H9 (cell line): Measurements from ENCODE around the gene LIN28B. TPM values are rescaled to one million over a fixed set of nuclear protein-coding genes. Genes with fewer than 3 reads are reported as not detected.

Experiments used
- DNase-seq: peaks from one replicate; pipeline ENCODE4 v3.0.0-alpha.2; 2017
- H2AFZ ChIP-seq: one replicate; pipeline ENCODE4 v1.6.1; 2013; ENCODE audit warnings: mild to moderate bottlenecking, low read length, control low read depth, moderate library complexity
- H2AK5ac ChIP-seq: 2 replicates; pipeline ENCODE4 v1.6.1; 2013; ENCODE audit warnings: low read length, control low read depth, mixed read lengths; ENCODE audit not compliant: insufficient read length
- H2BK120ac ChIP-seq: one replicate; pipeline ENCODE4 v1.6.1; 2013; ENCODE audit warnings: low read depth, mild to moderate bottlenecking, low read length, control low read depth, inconsistent platforms; ENCODE audit not compliant: poor library complexity, severe bottlenecking
- H2BK12ac ChIP-seq: 2 replicates; pipeline ENCODE4 v1.6.1; 2013; ENCODE audit warnings: low read length, control low read depth, mixed read lengths, low read depth; ENCODE audit not compliant: insufficient read length
- H2BK15ac ChIP-seq: 2 replicates; pipeline ENCODE4 v1.6.1; 2013; ENCODE audit warnings: low read depth, low read length, control low read depth
- H2BK20ac ChIP-seq: one replicate; pipeline ENCODE4 v1.6.1; 2013; ENCODE audit warnings: low read depth, mild to moderate bottlenecking, low read length, control low read depth, inconsistent platforms; ENCODE audit not compliant: poor library complexity, severe bottlenecking
- H2BK5ac ChIP-seq: 2 replicates; pipeline ENCODE4 v1.6.1; 2013; ENCODE audit warnings: low read length, control low read depth, mixed read lengths; ENCODE audit not compliant: insufficient read length
- H3K14ac ChIP-seq: 2 replicates; pipeline ENCODE4 v1.6.1; 2013; ENCODE audit warnings: low read length, control low read depth; ENCODE audit not compliant: insufficient read depth
- H3K18ac ChIP-seq: 2 replicates; pipeline ENCODE4 v1.6.1; 2013; ENCODE audit warnings: low read depth, mild to moderate bottlenecking, mixed read lengths, low read length, control low read depth; ENCODE audit not compliant: insufficient read length
- H3K23ac ChIP-seq: 2 replicates; pipeline ENCODE4 v1.6.1; 2013; ENCODE audit warnings: low read length, control low read depth, mixed read lengths, low read depth; ENCODE audit not compliant: insufficient read length
- H3K23me2 ChIP-seq: 2 replicates; pipeline ENCODE4 v1.6.1; 2013; ENCODE audit warnings: low read depth, mild to moderate bottlenecking, mixed read lengths, low read length, control low read depth; ENCODE audit not compliant: insufficient read length, poor library complexity, severe bottlenecking
- H3K27ac ChIP-seq: 2 replicates; pipeline ENCODE4 v1.5.1; 2013; ENCODE audit warnings: low read length, control low read depth, mixed read lengths, low read depth; ENCODE audit not compliant: insufficient read length
- H3K27me3 ChIP-seq: 2 replicates; pipeline ENCODE4 v1.6.1; 2013; ENCODE audit warnings: low read length, control low read depth, inconsistent platforms; ENCODE audit not compliant: insufficient read depth
- H3K4ac ChIP-seq: 2 replicates; pipeline ENCODE4 v1.6.1; 2013; ENCODE audit warnings: low read depth, mild to moderate bottlenecking, control low read depth, inconsistent platforms, low read length, moderate library complexity
- H3K4me1 ChIP-seq: 2 replicates; pipeline ENCODE4 v1.6.1; 2013; ENCODE audit warnings: low read length, control low read depth, inconsistent platforms; ENCODE audit not compliant: insufficient read depth
- H3K4me2 ChIP-seq: 2 replicates; pipeline ENCODE4 v1.6.1; 2013; ENCODE audit warnings: low read length, control low read depth, mixed read lengths; ENCODE audit not compliant: insufficient read length, insufficient read depth
- H3K56ac ChIP-seq: 2 replicates; pipeline ENCODE4 v1.6.1; 2013; ENCODE audit warnings: low read depth, mild to moderate bottlenecking, mixed read lengths, low read length, control low read depth; ENCODE audit not compliant: insufficient read length
- H3K79me1 ChIP-seq: 2 replicates; pipeline ENCODE4 v1.6.1; 2013; ENCODE audit warnings: low read depth, mild to moderate bottlenecking, moderate library complexity, low read length, control low read depth, inconsistent platforms; ENCODE audit not compliant: insufficient read depth, poor library complexity, severe bottlenecking
- H3K79me2 ChIP-seq: 2 replicates; pipeline ENCODE4 v1.6.1; 2013; ENCODE audit warnings: low read length, control low read depth, inconsistent platforms; ENCODE audit not compliant: insufficient read depth
- H3K9ac ChIP-seq: 2 replicates; pipeline ENCODE4 v1.6.1; 2013; ENCODE audit warnings: low read length, control low read depth, mixed read lengths; ENCODE audit not compliant: insufficient read length; ENCODE audit errors: extremely low read depth
- H3K9me3 ChIP-seq: one replicate; pipeline ENCODE4 v1.6.1; 2013; ENCODE audit warnings: low read depth, low read length, inconsistent platforms; ENCODE audit not compliant: control insufficient read depth
- H3T11ph ChIP-seq: one replicate; pipeline ENCODE4 v1.6.1; 2013; ENCODE audit warnings: mild to moderate bottlenecking, low read length, control low read depth, inconsistent platforms
- H4K20me1 ChIP-seq: one replicate; pipeline ENCODE4 v1.6.1; 2013; ENCODE audit not compliant: control insufficient read depth, insufficient read length, insufficient read depth
- H4K5ac ChIP-seq: 2 replicates; pipeline ENCODE4 v1.6.1; 2013; ENCODE audit warnings: low read depth, mild to moderate bottlenecking, mixed read lengths, low read length, control low read depth; ENCODE audit not compliant: insufficient read length
- H4K8ac ChIP-seq: replicated peaks from 2 replicates; pipeline ENCODE4 v1.6.1; 2013; ENCODE audit warnings: low read length, control low read depth, mixed read lengths, low read depth; ENCODE audit not compliant: insufficient read length
- H4K91ac ChIP-seq: 2 replicates; pipeline ENCODE4 v1.6.1; 2013; ENCODE audit warnings: low read depth, mild to moderate bottlenecking, moderate library complexity, mixed read lengths, low read length, control low read depth; ENCODE audit not compliant: insufficient read length
- H3K27ac Mint-ChIP-seq, 3 experiments: 2 replicates in 2 of 3; 3 replicates in 1 of 3; pipeline ENCODE4 v1.8.0; 2020 to 2021; ENCODE audit warnings: mixed read lengths in 3 of 3, mild to moderate bottlenecking in 1 of 3, moderate library complexity in 1 of 3
- H3K27me3 Mint-ChIP-seq: 2 replicates; pipeline ENCODE4 v1.8.0; 2021; ENCODE audit warnings: low read depth, mild to moderate bottlenecking, moderate library complexity, mixed read lengths
- H3K36me3 Mint-ChIP-seq, 3 experiments: 2 replicates in 2 of 3; 3 replicates in 1 of 3; pipeline ENCODE4 v1.8.0; 2020 to 2021; ENCODE audit warnings: low read depth in 3 of 3, mixed read lengths in 3 of 3; ENCODE audit not compliant: insufficient read depth in 1 of 3
- H3K4me1 Mint-ChIP-seq, 2 experiments: 2 replicates each; pipeline ENCODE4 v1.8.0; 2020; ENCODE audit warnings: mixed read lengths in 2 of 2
- H3K4me3 Mint-ChIP-seq, 2 experiments: 2 replicates in 1 of 2; 3 replicates in 1 of 2; pipeline ENCODE4 v1.8.0; 2020 to 2021; ENCODE audit warnings: mild to moderate bottlenecking in 2 of 2, mixed read lengths in 2 of 2, moderate library complexity in 1 of 2
- H3K9me3 Mint-ChIP-seq, 2 experiments: 2 replicates in 1 of 2; 3 replicates in 1 of 2; pipeline ENCODE4 v1.8.0; 2020; ENCODE audit warnings: mild to moderate bottlenecking in 2 of 2, mixed read lengths in 2 of 2, moderate library complexity in 1 of 2
- CTCF ChIP-seq: fragments of 200-600 bp; sonication (generic); conservative IDR thresholded peaks from 3 replicates; pipeline ENCODE4 v1.8.0; 2021; ENCODE audit warnings: antibody characterized with exemption, mild to moderate bottlenecking
- WGBS: extraction: QIAGEN DNeasy Blood & Tissue Kit; methylation state at CpG from one replicate; pipeline ENCODE4 v1.1.7; 2013; ENCODE audit warnings: missing lambda C conversion rate, low lambda C conversion rate, mixed read lengths; ENCODE audit not compliant: insufficient read length; ENCODE audit errors: extremely low coverage; 5-methylcytosine and 5-hydroxymethylcytosine counted together
- total RNA-seq: library from RNA; stranded (reverse); gene quantifications from 2 replicates; pipeline ENCODE4 v1.2.1, GENCODE V29; 2021

Gene LIN28B
- total RNA-seq, 1 experiment from 2014 or later: 110 TPM

GRCh38 chr6:105106260-105106659 is 149.4 kb downstream of the LIN28B start:
- TF ChIP-seq CTCF: no peak
- Mint-ChIP-seq H3K27me3 (no peaks in the 10 kb centered on the region), H3K4me3 (no peak overlapping the region), H3K9me3 (no peaks in the 10 kb centered on the region), H3K27ac (no peak overlapping the region), H3K36me3 (no peaks in the 10 kb centered on the region; a peak in 1 of 7 replicates), H3K4me1 (no peaks in the 10 kb centered on the region)
- no peak for DNase-seq
- Histone ChIP-seq H3K79me1 (no peaks in the 10 kb centered on the region), H3K9me3 (no peaks in the 10 kb centered on the region), H3K9ac (no peak overlapping the region), H3K56ac (no peak overlapping the region), H2BK15ac (no peak overlapping the region), H4K8ac (no peak overlapping the region), H3K27me3 (peaks cover 2% of the 10 kb centered on the region; the same call in 1 of the 2 replicates), H3K18ac (no peak overlapping the region), H2BK120ac (no peak overlapping the region), H2BK5ac (no peak overlapping the region), H3T11ph (no peak overlapping the region), H3K27ac (no peak overlapping the region), H4K20me1 (no peaks in the 10 kb centered on the region), H3K79me2 (no peaks in the 10 kb centered on the region), H2BK20ac (no peak overlapping the region), H2AK5ac (no peak overlapping the region), H2AFZ (no peak overlapping the region), H3K4me1 (no peaks in the 10 kb centered on the region), H4K91ac (no peak overlapping the region), H3K4me2 (no peak overlapping the region), H3K23ac (no peak overlapping the region), H4K5ac (no peak overlapping the region), H3K14ac (no peak overlapping the region), H2BK12ac (no peak overlapping the region), H3K23me2 (no peaks in the 10 kb centered on the region), H3K4ac (no peak overlapping the region)
- no CpG with 5 or more reads among the region's 8 CpGs for WGBS
